ENCODE measurements around the gene NSUN2. TPM values are rescaled to one million over a fixed set of nuclear protein-coding genes. Genes with fewer than 3 reads are reported as not detected.

The NSUN2 gene
- total RNA-seq, 5 donors from 2014 or later (not counting 1 experiment from before 2014, with no cell fraction given): 60.8 to 90.9 (median 68.7) TPM

DNA sequence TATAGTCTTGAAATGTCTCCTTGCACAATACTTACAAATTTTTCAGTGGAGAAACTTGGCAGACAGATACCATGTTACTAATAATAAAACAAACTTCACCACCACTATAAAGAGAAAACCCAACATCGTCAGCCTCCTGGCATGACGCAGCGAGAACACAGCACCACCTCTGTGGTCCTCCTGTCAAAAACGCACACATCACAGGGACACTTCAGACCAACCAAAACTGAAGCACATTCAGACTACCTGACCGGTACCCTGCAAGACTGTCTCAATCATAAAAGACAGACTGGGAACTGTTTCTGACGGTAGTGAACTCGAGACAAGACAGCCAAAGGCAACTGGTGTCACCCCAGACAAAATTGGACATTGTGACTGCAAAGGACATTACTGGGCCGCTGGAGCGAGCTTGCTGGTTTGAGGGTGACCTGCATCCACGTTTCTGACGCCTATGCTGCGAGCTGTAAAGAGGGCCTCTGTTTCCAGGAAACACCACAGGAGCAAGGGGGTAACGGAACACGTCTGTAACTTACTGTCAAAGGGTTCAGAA is 34.4 kb downstream of the NSUN2 start:
- ChIA-PET POLR2A (no interaction called here), CTCF (no interaction called here)
- no peak overlapping the region for H3K27ac Mint-ChIP-seq

DNA sequence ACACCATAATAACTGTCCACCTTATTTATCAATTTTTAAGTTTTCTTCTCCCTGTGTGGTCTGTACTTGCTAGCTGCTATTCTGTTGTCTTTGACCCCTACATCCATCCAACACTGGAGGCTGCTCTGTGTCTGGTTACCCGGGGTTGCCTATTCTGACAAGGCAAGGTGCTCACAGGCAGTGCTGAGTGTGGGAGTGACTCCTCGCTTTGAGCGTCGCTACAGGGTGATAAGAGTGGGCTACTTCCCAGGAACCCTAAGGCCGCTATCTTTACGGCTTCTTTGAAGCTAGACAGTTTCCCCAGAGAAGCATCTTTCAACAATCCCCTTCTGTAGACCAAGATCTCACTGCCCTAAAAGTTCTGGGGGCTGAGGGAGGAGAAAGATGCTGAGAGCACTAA is 35.3 kb downstream of the NSUN2 start:
- Histone ChIP-seq H3K27ac (ENCODE audit: low read length) (no peak overlapping the region), H3K4me3 (ENCODE audit: control insufficient read depth in 1 of 2, extremely low read depth in 1 of 2, low read length in 1 of 2) (no peak overlapping the region), H3K4me1 (ENCODE audit: control insufficient read depth in 1 of 2, extremely low read depth in 1 of 2, insufficient read depth in 2 of 2, low read length in 2 of 2) (no peaks in the 10 kb centered on the region), H3K36me3 (ENCODE audit: control insufficient read depth in 2 of 2, extremely low read depth in 1 of 2, insufficient read depth in 1 of 2, low read length in 1 of 2) (peaks cover 3 to 56% of the 10 kb centered on the region in 2 donors), H3K9me3 (no peaks in the 10 kb centered on the region), H3K27me3 (replicated peaks in 1 of 2; ENCODE audit: control insufficient read depth in 2 of 2, extremely low read depth in 1 of 2, insufficient read depth in 2 of 2, low read length in 1 of 2) (no peaks in the 10 kb centered on the region)
- Mint-ChIP-seq H3K4me3 (no peak overlapping the region), H3K27ac (no peak overlapping the region), H3K4me1 (no peaks in the 10 kb centered on the region), H3K36me3 (peaks cover 65% of the 10 kb centered on the region), H3K27me3 (no peaks in the 10 kb centered on the region), H3K9me3 (no peaks in the 10 kb centered on the region)
- 100% methylated on average over 1 of the region's 6 CpGs for WGBS (ENCODE audit: insufficient coverage)
- ATAC-seq (replicated peaks in 1 of 4) (no peak), DNase-seq (no peak)
- ChIA-PET POLR2A (no interaction called here), CTCF (no interaction called here)

More for the DNA sequence above, 34.4 kb downstream of the NSUN2 start:
- no peak for DNase-seq
- ATAC-seq (replicated peaks in 1 of 4): no peak
- no peaks in the 10 kb centered on the region for H3K4me1 ChIP-seq (ENCODE audit: control insufficient read depth in 1 of 2, extremely low read depth in 1 of 2, insufficient read depth in 2 of 2, low read length in 2 of 2)
- WGBS (ENCODE audit: insufficient coverage): 87% methylated on average over 12 of the region's 14 CpGs
- Mint-ChIP-seq H3K27me3 (no peaks in the 10 kb centered on the region), H3K4me1 (no peaks in the 10 kb centered on the region), H3K4me3 (no peak overlapping the region), H3K9me3 (no peaks in the 10 kb centered on the region), H3K36me3 (peaks cover 71% of the 10 kb centered on the region)
- no peak overlapping the region for H3K4me3 ChIP-seq (ENCODE audit: control insufficient read depth in 1 of 2, extremely low read depth in 1 of 2, low read length in 1 of 2)
- no peaks in the 10 kb centered on the region for H3K9me3 ChIP-seq
- H3K36me3 ChIP-seq (ENCODE audit: control insufficient read depth in 2 of 2, extremely low read depth in 1 of 2, insufficient read depth in 1 of 2, low read length in 1 of 2): peaks cover 7 to 63% of the 10 kb centered on the region in 2 donors
- H3K27ac ChIP-seq (ENCODE audit: low read length): no peak overlapping the region
- no peaks in the 10 kb centered on the region for H3K27me3 ChIP-seq (replicated peaks in 1 of 2; ENCODE audit: control insufficient read depth in 2 of 2, extremely low read depth in 1 of 2, insufficient read depth in 2 of 2, low read length in 1 of 2)

DNA sequence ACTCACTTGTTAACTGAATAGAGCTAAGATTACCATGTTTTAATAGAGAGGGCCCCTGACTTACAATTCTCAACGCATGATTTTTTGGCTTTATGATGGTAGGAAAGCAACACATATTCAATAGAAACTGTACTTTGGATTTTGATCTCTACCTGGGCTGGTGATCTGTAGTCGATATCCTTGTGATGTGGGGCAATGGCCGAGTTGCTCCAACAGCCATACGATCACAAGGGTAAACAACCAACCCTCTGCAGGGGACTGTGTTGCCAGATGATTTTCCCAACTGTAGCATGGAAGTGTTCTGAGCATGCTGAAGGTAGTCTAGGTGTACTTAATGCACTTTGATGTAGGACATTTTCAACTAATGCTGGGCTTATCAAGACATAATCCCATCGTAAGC is 36.5 kb downstream of the NSUN2 start:
- Mint-ChIP-seq H3K9me3 (no peaks in the 10 kb centered on the region), H3K27ac (no peak overlapping the region), H3K4me3 (no peak overlapping the region), H3K36me3 (peaks cover 55% of the 10 kb centered on the region), H3K27me3 (no peaks in the 10 kb centered on the region), H3K4me1 (no peaks in the 10 kb centered on the region)
- H3K27ac ChIP-seq (ENCODE audit: low read length): no peak overlapping the region
- ATAC-seq (replicated peaks in 1 of 4): no peak
- ChIA-PET CTCF (no interaction called here), POLR2A (no interaction called here)
- WGBS (ENCODE audit: insufficient coverage): 100% methylated on average over 4 of the region's 5 CpGs
- H3K36me3 ChIP-seq (ENCODE audit: control insufficient read depth in 2 of 2, extremely low read depth in 1 of 2, insufficient read depth in 1 of 2, low read length in 1 of 2): peaks cover 3 to 45% of the 10 kb centered on the region in 2 donors
- no peaks in the 10 kb centered on the region for H3K4me1 ChIP-seq (ENCODE audit: control insufficient read depth in 1 of 2, extremely low read depth in 1 of 2, insufficient read depth in 2 of 2, low read length in 2 of 2)
- H3K9me3 ChIP-seq: no peaks in the 10 kb centered on the region
- no peak for DNase-seq
- H3K4me3 ChIP-seq (ENCODE audit: control insufficient read depth in 1 of 2, extremely low read depth in 1 of 2, low read length in 1 of 2): no peak overlapping the region
- H3K27me3 ChIP-seq (replicated peaks in 1 of 2; ENCODE audit: control insufficient read depth in 2 of 2, extremely low read depth in 1 of 2, insufficient read depth in 2 of 2, low read length in 1 of 2): no peaks in the 10 kb centered on the region

DNA sequence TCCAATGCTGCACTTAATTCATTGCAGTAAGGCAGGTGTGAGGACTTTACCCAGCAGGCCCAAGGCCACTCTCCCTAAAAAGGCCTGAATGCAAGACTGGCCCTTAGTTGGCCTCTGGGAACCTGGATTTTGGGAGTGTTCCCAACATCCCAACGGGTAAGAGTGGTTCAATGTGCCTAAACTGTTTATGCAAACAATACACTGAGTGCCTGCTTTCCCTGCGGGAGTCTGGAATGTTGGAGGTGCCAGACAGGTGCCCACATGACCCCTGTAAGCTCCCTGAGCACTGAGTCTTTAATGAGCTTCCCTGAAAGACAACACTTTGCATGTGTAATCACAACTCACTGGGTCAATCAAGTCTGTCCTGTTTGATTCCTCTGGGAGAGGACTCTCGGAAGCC is 37.4 kb downstream of the NSUN2 start:
- Histone ChIP-seq H3K4me1 (ENCODE audit: control insufficient read depth in 1 of 2, extremely low read depth in 1 of 2, insufficient read depth in 2 of 2, low read length in 2 of 2) (no peaks in the 10 kb centered on the region), H3K36me3 (ENCODE audit: control insufficient read depth in 2 of 2, extremely low read depth in 1 of 2, insufficient read depth in 1 of 2, low read length in 1 of 2) (peaks cover 3 to 36% of the 10 kb centered on the region in 2 donors), H3K4me3 (ENCODE audit: control insufficient read depth in 1 of 2, extremely low read depth in 1 of 2, low read length in 1 of 2) (no peak overlapping the region), H3K27me3 (replicated peaks in 1 of 2; ENCODE audit: control insufficient read depth in 2 of 2, extremely low read depth in 1 of 2, insufficient read depth in 2 of 2, low read length in 1 of 2) (no peaks in the 10 kb centered on the region), H3K27ac (ENCODE audit: low read length) (no peak overlapping the region), H3K9me3 (no peaks in the 10 kb centered on the region)
- Mint-ChIP-seq H3K4me3 (no peak overlapping the region), H3K27ac (no peak overlapping the region), H3K27me3 (no peaks in the 10 kb centered on the region), H3K4me1 (no peaks in the 10 kb centered on the region), H3K9me3 (no peaks in the 10 kb centered on the region), H3K36me3 (peaks cover 45% of the 10 kb centered on the region)
- ChIA-PET CTCF (interaction anchor here in 1 of 2 donors (0.7 kb wide), 1 partner anchor 391 kb away, joined by 3 read pairs; no protein-coding TSS in a partner anchor), POLR2A (no interaction called here)
- ATAC-seq (replicated peaks in 1 of 4): no peak
- WGBS (ENCODE audit: insufficient coverage): 100% methylated on average over 2 of the region's 3 CpGs
- DNase-seq: no peak

DNA sequence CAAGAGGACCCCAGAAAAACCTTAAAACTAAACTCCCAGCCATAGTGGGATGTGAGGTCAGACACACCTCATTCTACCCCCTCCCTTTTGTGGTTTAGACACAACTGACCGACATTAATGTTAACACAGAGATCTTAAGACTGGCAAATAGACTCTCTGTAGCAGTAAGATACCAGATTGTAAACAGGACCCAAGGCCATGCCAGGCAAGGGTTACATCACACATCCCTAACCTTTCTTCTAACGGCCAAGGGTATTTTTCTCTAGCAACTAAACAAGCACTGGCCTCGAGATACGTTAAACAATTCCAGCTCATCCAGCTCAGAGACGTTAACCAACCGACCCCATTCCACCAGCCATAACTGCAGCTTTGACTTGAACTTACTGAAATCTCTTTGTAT is 38.8 kb downstream of the NSUN2 start:
- peaks cover 35% of the 10 kb centered on the region for H3K36me3 Mint-ChIP-seq
- WGBS (ENCODE audit: insufficient coverage): 90% methylated on average over 5 of the region's 6 CpGs
- H3K9me3 ChIP-seq: no peaks in the 10 kb centered on the region
- H3K4me3 ChIP-seq (ENCODE audit: control insufficient read depth in 1 of 2, extremely low read depth in 1 of 2, low read length in 1 of 2): no peak overlapping the region
- H3K27me3 Mint-ChIP-seq: no peaks in the 10 kb centered on the region
- no peak overlapping the region for H3K27ac ChIP-seq (ENCODE audit: low read length)
- no peaks in the 10 kb centered on the region for H3K4me1 ChIP-seq (ENCODE audit: control insufficient read depth in 1 of 2, extremely low read depth in 1 of 2, insufficient read depth in 2 of 2, low read length in 2 of 2)
- CTCF ChIA-PET: interaction anchor here in 1 of 2 donors (0.6 kb wide), 1 partner anchor 1093 kb away, joined by 5 read pairs; no protein-coding TSS in a partner anchor
- H3K36me3 ChIP-seq (ENCODE audit: control insufficient read depth in 2 of 2, extremely low read depth in 1 of 2, insufficient read depth in 1 of 2, low read length in 1 of 2): peaks cover 3 to 23% of the 10 kb centered on the region in 2 donors
- H3K4me3 Mint-ChIP-seq: no peak overlapping the region
- DNase-seq (no peak), ATAC-seq (replicated peaks in 1 of 4) (no peak)
- POLR2A ChIA-PET: interaction anchor here in 1 of 2 donors (0.6 kb wide), 1 partner anchor 10 kb away, joined by 3 read pairs; no protein-coding TSS in a partner anchor
- H3K27ac Mint-ChIP-seq: no peak overlapping the region
- no peaks in the 10 kb centered on the region for H3K9me3 Mint-ChIP-seq
- no peaks in the 10 kb centered on the region for H3K27me3 ChIP-seq (replicated peaks in 1 of 2; ENCODE audit: control insufficient read depth in 2 of 2, extremely low read depth in 1 of 2, insufficient read depth in 2 of 2, low read length in 1 of 2)
- H3K4me1 Mint-ChIP-seq: no peaks in the 10 kb centered on the region

- POLR2A ChIA-PET: no interaction called here
- Histone ChIP-seq H3K27ac (ENCODE audit: low read length) (no peak overlapping the region), H3K27me3 (replicated peaks in 1 of 2; ENCODE audit: control insufficient read depth in 2 of 2, extremely low read depth in 1 of 2, insufficient read depth in 2 of 2, low read length in 1 of 2) (no peaks in the 10 kb centered on the region), H3K36me3 (ENCODE audit: control insufficient read depth in 2 of 2, extremely low read depth in 1 of 2, insufficient read depth in 1 of 2, low read length in 1 of 2) (peaks cover 3 to 16% of the 10 kb centered on the region in 2 donors), H3K4me3 (ENCODE audit: control insufficient read depth in 1 of 2, extremely low read depth in 1 of 2, low read length in 1 of 2) (no peak overlapping the region), H3K9me3 (no peaks in the 10 kb centered on the region), H3K4me1 (ENCODE audit: control insufficient read depth in 1 of 2, extremely low read depth in 1 of 2, insufficient read depth in 2 of 2, low read length in 2 of 2) (no peaks in the 10 kb centered on the region)
- CTCF ChIA-PET: no interaction called here
- no peaks in the 10 kb centered on the region for H3K9me3 Mint-ChIP-seq
- DNase-seq (no peak), ATAC-seq (replicated peaks in 1 of 4) (no peak)
- H3K4me1 Mint-ChIP-seq: no peaks in the 10 kb centered on the region
- peaks cover 29% of the 10 kb centered on the region for H3K36me3 Mint-ChIP-seq
- H3K27ac Mint-ChIP-seq: no peak overlapping the region
- H3K4me3 Mint-ChIP-seq: no peak overlapping the region
- WGBS (ENCODE audit: insufficient coverage): 92% methylated on average over 9 of the region's 14 CpGs
- H3K27me3 Mint-ChIP-seq: no peaks in the 10 kb centered on the region
These were observed 39.5 kb downstream of the NSUN2 start for GRCh38 chr5:6593148-6594016.

Measured in T-cell (primary cell).